ENCODE measurements around the gene MMP15. TPM values are rescaled to one million over a fixed set of nuclear protein-coding genes. Genes with fewer than 3 reads are reported as not detected.
"Not testable (repeated sequence)": the region's sequence is repeated elsewhere in the genome, so short reads cannot be mapped to it uniquely, and the experiment has no call there.

The MMP15 gene
- total RNA-seq, 1 experiment from 2014 or later: 5.0 TPM

GRCh38 chr16:58086381-58087208 lies 61.0 kb downstream of the MMP15 start:
- DNase-seq (ENCODE audit: low read depth): no peak

GRCh38 chr16:58087209-58087913 lies 61.8 kb downstream of the MMP15 start:
- no peak for DNase-seq (ENCODE audit: low read depth)

DNA sequence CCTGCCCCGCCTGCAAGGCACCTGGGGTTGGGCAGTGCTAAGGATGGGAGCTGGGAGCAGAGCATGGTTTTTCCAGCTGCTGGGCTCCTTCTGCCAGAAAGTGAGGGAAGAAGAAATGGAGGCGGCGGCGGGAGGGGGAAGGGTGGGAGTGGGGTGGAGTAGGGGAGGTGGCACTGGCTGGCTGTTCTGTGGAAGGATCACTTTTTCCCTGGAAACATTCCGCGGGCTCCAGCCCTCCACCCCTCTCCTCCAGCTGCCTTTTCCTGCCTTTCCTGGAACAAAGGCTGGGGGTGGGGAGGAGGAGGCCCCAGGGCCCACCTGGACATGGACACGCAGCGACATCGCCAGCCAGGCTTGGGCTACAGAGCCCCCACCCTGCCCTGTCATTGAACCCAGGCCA lies 62.5 kb downstream of the MMP15 start:
- DNase-seq (ENCODE audit: low read depth): no peak

- DNase-seq (ENCODE audit: low read depth): not testable (repeated sequence)
Observed at GRCh38 chr16:58090396-58090795, 64.8 kb downstream of the MMP15 start.

- no peak for DNase-seq (ENCODE audit: low read depth)
Observed at GRCh38 chr16:58094026-58094425, 68.5 kb downstream of the MMP15 start.

DNA sequence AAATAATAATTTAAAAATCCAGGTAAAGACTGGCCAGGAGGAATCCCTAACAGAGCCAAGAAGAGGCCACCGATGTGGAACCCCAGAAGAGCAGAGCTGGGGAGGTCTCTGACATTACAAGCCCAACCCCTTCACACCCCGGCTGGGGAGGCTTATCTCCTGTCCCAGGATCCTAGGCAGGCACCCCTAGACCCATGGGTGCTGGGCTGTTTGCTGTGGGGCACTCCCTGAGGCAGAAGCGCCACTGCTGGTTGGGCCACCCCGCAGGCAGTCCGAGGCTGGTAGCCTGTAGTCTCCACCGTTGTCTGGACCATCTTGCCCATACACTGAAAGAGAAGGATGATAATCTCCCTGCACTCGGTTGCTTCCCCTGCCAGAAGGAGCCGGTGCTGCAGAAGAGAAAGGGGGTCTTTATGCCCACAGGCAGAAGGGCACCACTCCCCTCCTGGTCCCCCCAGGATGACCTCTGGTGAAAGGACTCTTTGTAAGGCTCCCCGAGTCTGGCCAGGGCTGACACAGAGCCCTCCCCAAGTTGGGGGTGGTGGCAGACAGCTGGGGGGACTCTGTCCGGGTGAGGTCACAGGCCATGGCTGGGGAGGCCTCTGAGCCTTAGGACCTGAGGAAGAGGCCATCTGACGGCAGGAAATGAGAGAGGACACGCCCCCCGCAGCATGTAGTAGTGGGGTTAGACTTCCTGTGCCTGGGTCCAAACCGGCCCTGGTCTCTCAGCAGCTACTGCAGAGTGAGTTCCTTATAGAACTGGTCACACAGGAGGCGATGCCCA lies 69.4 kb downstream of the MMP15 start:
- DNase-seq (ENCODE audit: low read depth): no peak

- not testable (repeated sequence) for DNase-seq (ENCODE audit: low read depth)
Observed at GRCh38 chr16:58095575-58095960, 70.0 kb downstream of the MMP15 start.

- no peak for DNase-seq (ENCODE audit: low read depth)
Observed at GRCh38 chr16:58096249-58096648, 70.7 kb downstream of the MMP15 start.

Other genes with a start within 250 kb of the MMP15 start
- 76.8 and 77.4 TPM in 2 replicates for gene KIFC3, start 223.3 kb upstream of the MMP15 start, total RNA-seq (2014; rRNA removed)
- not detected in 2 replicates for gene CNGB1, start 54.6 kb upstream of the MMP15 start, total RNA-seq (2014; rRNA removed)
- 3.5 and 3.8 TPM in 2 replicates for gene ZNF319, start 25.1 kb upstream of the MMP15 start, total RNA-seq (2014; rRNA removed)
- 24.5 and 37.2 TPM in 2 replicates for gene USB1, start 24.3 kb upstream of the MMP15 start, total RNA-seq (2014; rRNA removed)
- gene CFAP20, start 103.6 kb downstream of the MMP15 start, total RNA-seq (2014; rRNA removed): 70.2 and 115 TPM in 2 replicates
- gene CSNK2A2, start 172.4 kb downstream of the MMP15 start, total RNA-seq (2014; rRNA removed): 25.4 and 27.4 TPM in 2 replicates

All from LHCN-M2 (cell line).